PC-9 (cell line): ENCODE measurements around the gene PLPP3.

Experiments
- EZH2 ChIP-seq: fragments of 200-600 bp; sonication (generic); IDR thresholded peaks from 2 replicates; pipeline ENCODE4 v1.8.0; 2017; ENCODE audit warnings: antibody characterized with exemption, low read depth
- TF ChIP-seq, protein P1 (sequence below): fragments of 200-600 bp; sonication (generic); conservative IDR thresholded peaks from 2 replicates; pipeline ENCODE4 v1.6.1; 2017; ENCODE audit warnings: mixed run types, antibody characterized with exemption, mild to moderate bottlenecking, moderate library complexity

GRCh38 chr1:56580771-56581170 is 1.4 kb upstream of the PLPP3 start:
- TF ChIP-seq, protein P1, sequence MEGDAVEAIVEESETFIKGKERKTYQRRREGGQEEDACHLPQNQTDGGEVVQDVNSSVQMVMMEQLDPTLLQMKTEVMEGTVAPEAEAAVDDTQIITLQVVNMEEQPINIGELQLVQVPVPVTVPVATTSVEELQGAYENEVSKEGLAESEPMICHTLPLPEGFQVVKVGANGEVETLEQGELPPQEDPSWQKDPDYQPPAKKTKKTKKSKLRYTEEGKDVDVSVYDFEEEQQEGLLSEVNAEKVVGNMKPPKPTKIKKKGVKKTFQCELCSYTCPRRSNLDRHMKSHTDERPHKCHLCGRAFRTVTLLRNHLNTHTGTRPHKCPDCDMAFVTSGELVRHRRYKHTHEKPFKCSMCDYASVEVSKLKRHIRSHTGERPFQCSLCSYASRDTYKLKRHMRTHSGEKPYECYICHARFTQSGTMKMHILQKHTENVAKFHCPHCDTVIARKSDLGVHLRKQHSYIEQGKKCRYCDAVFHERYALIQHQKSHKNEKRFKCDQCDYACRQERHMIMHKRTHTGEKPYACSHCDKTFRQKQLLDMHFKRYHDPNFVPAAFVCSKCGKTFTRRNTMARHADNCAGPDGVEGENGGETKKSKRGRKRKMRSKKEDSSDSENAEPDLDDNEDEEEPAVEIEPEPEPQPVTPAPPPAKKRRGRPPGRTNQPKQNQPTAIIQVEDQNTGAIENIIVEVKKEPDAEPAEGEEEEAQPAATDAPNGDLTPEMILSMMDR, result no peak
- no peak for TF ChIP-seq EZH2
